WTC11 (cell line): ENCODE results near the gene RGS16. TPM values are rescaled to one million over a fixed set of nuclear protein-coding genes. Genes with fewer than 3 reads are reported as not detected.

Experiments used
- ATAC-seq: fragments of 200-7000 bp; cut with Tn5 transposase; 2 replicates; pipeline ENCODE4 v1.10.0; 2021; ENCODE audit warnings: mild to moderate bottlenecking, moderate library complexity
- CTCF ChIA-PET: fragments of 300-600 bp; sonication (Branson Sonifier 250); formaldehyde crosslinking; loops from one replicate; lab custom pipeline; 2021; ENCODE audit warnings: antibody characterized with exemption; lab: Charles Lee
- POLR2A ChIA-PET: fragments of 350-600 bp; sonication (Branson Sonifier 250); formaldehyde crosslinking; loops from one replicate; lab custom pipeline; 2021; ENCODE audit warnings: antibody characterized with exemption; lab: Charles Lee
- DNase-seq: peaks from one replicate; pipeline ENCODE4 v3.0.0; 2021; ENCODE audit warnings: low spot score
- H3K27ac Mint-ChIP-seq: 2 replicates; pipeline ENCODE4 v1.8.0; 2021; ENCODE audit warnings: mixed read lengths
- H3K27me3 Mint-ChIP-seq: 2 replicates; pipeline ENCODE4 v1.8.0; 2021; ENCODE audit warnings: low read depth, mild to moderate bottlenecking, moderate library complexity, mixed read lengths
- H3K36me3 Mint-ChIP-seq: 2 replicates; pipeline ENCODE4 v1.8.0; 2021; ENCODE audit warnings: mixed read lengths
- H3K4me1 Mint-ChIP-seq: 2 replicates; pipeline ENCODE4 v1.8.0; 2022; ENCODE audit warnings: mixed read lengths
- H3K4me3 Mint-ChIP-seq: 2 replicates; pipeline ENCODE4 v1.8.0; 2021; ENCODE audit warnings: mild to moderate bottlenecking, moderate library complexity, mixed read lengths
- H3K9me3 Mint-ChIP-seq: 2 replicates; pipeline ENCODE4 v1.8.0; 2021; ENCODE audit warnings: mixed read lengths
- ATF1 ChIP-seq: sonication (generic); formaldehyde crosslinking; IDR thresholded peaks from 2 replicates; pipeline ENCODE4 v1.8.1; 2023; ENCODE audit warnings: mild to moderate bottlenecking, moderate library complexity, missing genetic modification reagents
- CDX4 ChIP-seq: fragments of 250-450 bp; sonication (Bioruptor Pico); IDR thresholded peaks from 2 replicates; pipeline ENCODE4 v1.9.0; 2021; ENCODE audit warnings: moderate library complexity, mild to moderate bottlenecking, inconsistent platforms, borderline replicate concordance
- E2F5 ChIP-seq: sonication (generic); formaldehyde crosslinking; IDR thresholded peaks from 2 replicates; pipeline ENCODE4 v1.8.1; 2022; ENCODE audit warnings: mild to moderate bottlenecking, moderate library complexity, missing genetic modification reagents
- ERG ChIP-seq: fragments of 250-450 bp; sonication (Bioruptor Pico); IDR thresholded peaks from 2 replicates; pipeline ENCODE4 v1.8.0; 2021; ENCODE audit warnings: mild to moderate bottlenecking
- ETV6 ChIP-seq: sonication (generic); formaldehyde crosslinking; IDR thresholded peaks from 2 replicates; pipeline ENCODE4 v1.8.1; 2022; ENCODE audit warnings: mild to moderate bottlenecking, missing genetic modification reagents
- GABPB1 ChIP-seq: sonication (generic); formaldehyde crosslinking; IDR thresholded peaks from 2 replicates; pipeline ENCODE4 v1.8.1; 2023; ENCODE audit warnings: mild to moderate bottlenecking, missing genetic modification reagents
- GTF2I ChIP-seq: fragments of 250-450 bp; sonication (Bioruptor Pico); conservative IDR thresholded peaks from 2 replicates; pipeline ENCODE4 v1.4.0; 2021; ENCODE audit warnings: mild to moderate bottlenecking
- IRF1 ChIP-seq: sonication (generic); formaldehyde crosslinking; IDR thresholded peaks from 2 replicates; pipeline ENCODE4 v1.8.0; 2023; ENCODE audit warnings: missing genetic modification reagents
- JUN ChIP-seq: sonication (generic); formaldehyde crosslinking; IDR thresholded peaks from 2 replicates; pipeline ENCODE4 v1.8.0; 2023; ENCODE audit warnings: mild to moderate bottlenecking, missing genetic modification reagents
- MAX ChIP-seq: sonication (generic); formaldehyde crosslinking; IDR thresholded peaks from 2 replicates; pipeline ENCODE4 v1.8.0; 2022; ENCODE audit warnings: mild to moderate bottlenecking, missing genetic modification reagents
- MLX ChIP-seq: sonication (generic); formaldehyde crosslinking; IDR thresholded peaks from 2 replicates; pipeline ENCODE4 v1.8.1; 2023; ENCODE audit warnings: mild to moderate bottlenecking, missing genetic modification reagents, moderate library complexity
- NFE2L1 ChIP-seq: sonication (generic); formaldehyde crosslinking; IDR thresholded peaks from 2 replicates; pipeline ENCODE4 v1.8.1; 2023; ENCODE audit warnings: missing genetic modification reagents
- NR2C2 ChIP-seq: sonication (generic); formaldehyde crosslinking; IDR thresholded peaks from 2 replicates; pipeline ENCODE4 v1.8.0; 2022; ENCODE audit warnings: mild to moderate bottlenecking, missing genetic modification reagents
- OVOL2 ChIP-seq: fragments of 250-450 bp; sonication (Bioruptor Pico); IDR thresholded peaks from 2 replicates; pipeline ENCODE4 v1.9.0; 2021; ENCODE audit warnings: mild to moderate bottlenecking, borderline replicate concordance
- PREB ChIP-seq: sonication (generic); formaldehyde crosslinking; IDR thresholded peaks from 2 replicates; pipeline ENCODE4 v1.8.1; 2022; ENCODE audit warnings: mild to moderate bottlenecking, missing genetic modification reagents, moderate library complexity, borderline replicate concordance
- STAT6 ChIP-seq: sonication (generic); formaldehyde crosslinking; conservative IDR thresholded peaks from 2 replicates; pipeline ENCODE4 v1.8.1; 2023; ENCODE audit warnings: mild to moderate bottlenecking, low read depth, missing genetic modification reagents, moderate library complexity
- TEAD4 ChIP-seq: sonication (generic); formaldehyde crosslinking; IDR thresholded peaks from 2 replicates; pipeline ENCODE4 v1.8.0; 2022; ENCODE audit warnings: mild to moderate bottlenecking, missing genetic modification reagents
- ZNF416 ChIP-seq: fragments of 250-450 bp; sonication (Bioruptor Pico); IDR thresholded peaks from 2 replicates; pipeline ENCODE4 v1.9.0; 2021; ENCODE audit warnings: mild to moderate bottlenecking, inconsistent platforms
- total RNA-seq: library from RNA; stranded (reverse); gene quantifications from 3 replicates; pipeline ENCODE4 v1.2.3, GENCODE V29; 2021

RGS16 gene
- total RNA-seq, 1 experiment from 2014 or later: 17.8 TPM

- Mint-ChIP-seq H3K9me3 (no peaks in the 10 kb centered on the region), H3K27me3 (no peaks in the 10 kb centered on the region), H3K36me3 (no peaks in the 10 kb centered on the region), H3K27ac (no peak overlapping the region), H3K4me1 (peaks cover 49% of the 10 kb centered on the region), H3K4me3 (no peak overlapping the region)
- ATAC-seq (no peak), DNase-seq (no peak)
- CTCF ChIA-PET: interaction anchor here (0.9 to 2.0 kb wide), 6 partner anchors 12 to 158 kb away, joined by 4 to 9 read pairs (median 4); no protein-coding TSS in a partner anchor
- no peak for TF ChIP-seq MAX
- TF ChIP-seq IRF1 (CRISPR knock-in tag): no peak
- no peak for TF ChIP-seq STAT6
- no peak for TF ChIP-seq TEAD4 (CRISPR knock-in tag)
- TF ChIP-seq GABPB1 (CRISPR knock-in tag): no peak
- TF ChIP-seq ETV6: no peak
- TF ChIP-seq NR2C2: no peak
- no peak for TF ChIP-seq ZNF416 (CRISPR knock-in tag)
- TF ChIP-seq JUN (CRISPR knock-in tag): no peak
- no peak for TF ChIP-seq ATF1 (CRISPR knock-in tag)
- TF ChIP-seq ERG (CRISPR knock-in tag): no peak
- no peak for TF ChIP-seq CDX4 (CRISPR knock-in tag)
- no peak for TF ChIP-seq E2F5 (CRISPR knock-in tag)
- no peak for TF ChIP-seq OVOL2 (CRISPR knock-in tag)
- TF ChIP-seq NFE2L1 (CRISPR knock-in tag): no peak
- no peak for TF ChIP-seq GTF2I (CRISPR knock-in tag)
- POLR2A ChIA-PET: interaction anchor here (1.2 kb wide), 1 partner anchor 13 kb away, joined by 3 read pairs; no protein-coding TSS in a partner anchor
These were observed 24.9 kb upstream of the RGS16 start for GRCh38 chr1:182629080-182629479.

GRCh38 chr1:182628657-182629056, 24.5 kb upstream of the RGS16 start:
- Mint-ChIP-seq H3K27ac (no peak overlapping the region), H3K27me3 (no peaks in the 10 kb centered on the region), H3K4me1 (peaks cover 45% of the 10 kb centered on the region), H3K36me3 (no peaks in the 10 kb centered on the region), H3K4me3 (no peak overlapping the region), H3K9me3 (no peaks in the 10 kb centered on the region)
- no peak for TF ChIP-seq E2F5 (CRISPR knock-in tag)
- no peak for TF ChIP-seq MLX (CRISPR knock-in tag)
- no peak for TF ChIP-seq ERG (CRISPR knock-in tag)
- no peak for TF ChIP-seq PREB (CRISPR knock-in tag)
- no peak for DNase-seq
- POLR2A ChIA-PET: interaction anchor here (1.2 kb wide), 1 partner anchor 12 kb away, joined by 3 read pairs; no protein-coding TSS in a partner anchor
- CTCF ChIA-PET: interaction anchor here (0.9 to 2.0 kb wide), 6 partner anchors 12 to 158 kb away, joined by 4 to 9 read pairs (median 4); no protein-coding TSS in a partner anchor
- ATAC-seq: no peak
